CD4-positive, alpha-beta T cell treated with Interleukin-21 for 1 hour (primary cell): ENCODE results near the gene RHOG.
"Not testable (repeated sequence)": the region's sequence is repeated elsewhere in the genome, so short reads cannot be mapped to it uniquely, and the experiment has no call there.

Source experiments
- DNase-seq: peaks from one replicate; pipeline ENCODE4 v3.0.0-alpha.2; 2020

Gene RHOG

DNA sequence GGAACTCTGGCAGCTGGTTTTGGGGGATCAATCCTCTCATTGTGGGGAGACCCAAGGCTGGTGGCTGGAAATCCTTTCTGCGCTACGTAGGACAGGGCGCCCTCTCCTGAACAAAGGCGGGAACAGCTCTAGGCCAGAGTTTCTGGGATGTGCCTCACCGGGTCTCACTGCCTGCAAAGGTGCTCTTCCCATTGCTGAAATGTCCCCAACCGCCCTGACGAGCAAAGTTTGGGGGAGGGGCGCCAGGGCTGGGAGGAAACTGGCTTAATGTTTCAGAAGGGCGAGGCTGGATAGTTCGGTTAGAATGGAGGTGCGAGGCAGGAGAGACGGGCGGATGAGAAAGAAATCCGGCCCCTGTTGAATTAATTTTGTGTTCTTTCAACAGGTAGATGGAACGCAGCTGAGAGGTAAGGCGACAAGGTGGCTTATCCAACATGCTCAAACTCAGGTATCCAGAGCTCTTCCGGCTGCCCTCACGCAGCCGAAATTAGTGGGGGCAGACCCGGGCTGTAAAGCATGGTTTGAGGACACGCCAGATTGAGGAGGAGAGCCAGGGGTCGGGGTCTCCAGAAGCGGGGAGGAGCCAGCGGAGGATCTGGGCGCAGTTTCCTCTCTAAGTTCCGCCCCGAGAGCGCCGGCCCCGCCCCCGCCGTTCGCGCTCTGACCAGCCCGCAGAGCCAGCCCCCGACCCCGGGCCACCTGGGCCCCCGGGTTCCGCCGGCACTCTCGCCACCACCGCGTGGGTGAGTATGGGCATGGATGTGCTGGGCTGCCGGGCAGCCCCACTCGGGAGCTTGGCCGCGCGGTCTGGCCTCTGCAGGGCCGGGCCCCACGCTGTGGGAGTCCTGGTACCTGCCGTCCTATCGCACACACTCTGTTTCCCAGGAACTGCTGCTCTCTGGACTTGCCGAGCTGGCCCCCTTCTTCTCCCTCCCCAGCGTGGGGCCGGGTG is 32.6 kb downstream of the RHOG start, which contains the start of gene PGAP2:
Gene PGAP2, plus strand, starts transcription at position 652 of the 952 bp plus-strand sequence. CDS start 2,700 bp downstream, outside the sequence.
- DNase-seq = peak; percentile 65

DNA sequence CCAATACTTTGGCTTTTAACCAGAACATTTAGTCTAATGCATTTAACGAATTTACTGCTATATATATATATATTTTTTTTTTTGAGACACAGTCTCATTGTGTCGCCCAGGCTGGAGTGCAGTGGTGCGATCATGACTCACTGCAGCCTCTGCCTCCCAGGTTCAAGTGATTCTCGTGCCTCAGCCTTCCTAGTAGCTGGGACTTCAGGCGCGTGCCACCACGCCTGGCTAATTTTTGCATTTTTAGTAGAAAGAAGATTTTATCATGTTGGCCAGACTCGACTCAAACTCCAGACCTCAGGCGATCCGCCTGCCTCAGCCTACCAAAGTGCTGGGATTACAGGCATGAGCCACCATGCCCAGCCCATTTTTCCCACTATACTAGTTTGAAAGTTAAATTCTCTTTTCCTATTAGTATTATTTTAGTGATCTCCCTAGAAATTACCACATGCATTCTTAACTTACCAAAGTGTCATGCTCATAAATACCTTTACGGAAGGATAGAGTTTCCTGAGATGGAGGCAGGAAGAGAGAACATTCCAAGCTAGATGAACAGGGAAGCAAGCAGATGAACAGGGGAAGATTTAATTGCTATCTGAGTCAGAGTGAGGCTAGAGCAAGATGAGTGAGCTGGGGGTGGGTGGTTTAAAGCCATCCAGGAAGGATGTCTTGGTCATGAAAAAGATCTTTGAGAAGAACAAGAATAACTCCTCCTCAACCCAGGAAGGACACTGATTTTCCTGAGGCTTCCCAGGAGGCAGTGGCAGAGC is 36.8 kb downstream of the RHOG start:
- DNase-seq = no peak

DNA sequence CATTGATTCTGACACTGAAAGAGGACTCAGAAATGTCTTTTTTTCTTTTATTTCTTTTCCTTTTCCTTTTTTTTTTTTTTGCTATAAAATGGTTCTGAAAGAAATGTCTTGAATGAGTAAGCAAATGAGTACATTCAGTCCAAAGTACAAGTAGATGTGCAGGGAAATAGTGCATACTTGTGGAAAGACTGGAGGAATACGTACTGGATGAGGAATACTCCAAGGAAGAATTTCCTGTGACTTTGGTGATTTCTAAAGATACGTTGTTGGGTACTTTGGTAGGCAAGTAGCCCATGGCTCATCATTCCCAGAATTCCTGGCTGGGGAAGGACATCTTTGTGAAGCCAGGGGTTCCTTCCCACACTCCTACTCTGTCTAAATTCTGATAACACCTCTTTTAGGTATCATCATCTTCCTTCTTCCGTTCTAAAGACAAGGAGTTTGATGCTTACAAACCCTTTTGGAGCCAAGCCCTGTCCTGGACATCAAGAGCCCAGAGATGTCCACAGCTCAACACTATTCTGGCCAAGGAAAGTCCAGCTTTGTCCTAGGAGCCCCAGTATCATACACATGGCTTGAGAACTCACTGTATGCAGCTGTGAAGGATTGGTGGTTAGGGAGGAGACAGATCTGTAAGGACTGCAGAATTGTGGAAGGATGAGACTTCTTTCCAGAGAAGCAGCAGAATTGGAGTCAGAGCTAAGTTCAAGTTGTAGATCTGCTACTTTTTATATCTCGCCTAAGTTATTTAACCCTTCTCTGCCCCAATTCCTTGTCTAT is 38.6 kb downstream of the RHOG start:
- no peak for DNase-seq

DNA sequence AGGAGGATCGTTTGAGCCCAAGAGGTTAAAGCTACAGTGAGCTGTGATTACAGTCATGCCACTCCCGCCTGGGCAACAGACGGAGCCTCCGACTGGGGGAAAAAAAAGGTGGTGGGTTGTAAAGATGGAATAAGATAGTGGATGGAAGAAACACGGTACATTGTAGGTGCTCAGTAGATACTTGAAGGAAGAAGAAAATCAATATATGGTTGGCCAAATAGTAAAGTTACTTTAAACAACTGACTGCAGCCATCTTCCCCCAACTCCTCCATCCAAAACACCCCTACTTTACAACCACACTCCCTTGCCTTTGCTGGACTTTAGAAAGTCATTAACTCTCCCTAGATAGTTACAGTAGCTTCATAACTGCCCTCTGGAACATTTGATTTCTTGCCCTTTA is 40.9 kb downstream of the RHOG start:
- no peak for DNase-seq

DNA sequence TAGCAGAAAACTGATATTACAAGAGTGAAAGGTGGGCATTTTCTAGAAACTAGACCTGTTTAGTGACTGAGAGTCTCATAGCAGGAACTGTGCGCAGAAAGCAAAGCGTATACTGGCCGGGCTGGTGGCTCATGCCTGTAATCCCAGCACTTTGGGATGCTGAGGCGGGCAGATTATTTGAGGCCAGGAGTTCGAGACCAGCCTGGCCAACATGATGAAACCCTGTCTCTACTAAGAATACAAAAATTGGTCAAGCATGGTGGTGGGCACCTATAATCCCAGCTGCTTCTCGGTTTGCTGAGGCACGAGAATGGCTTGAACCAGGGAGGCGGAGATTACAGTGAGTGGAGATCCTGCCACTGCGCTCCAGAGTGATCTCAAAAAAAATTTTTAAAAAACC is 41.6 kb downstream of the RHOG start:
- no peak for DNase-seq

DNA sequence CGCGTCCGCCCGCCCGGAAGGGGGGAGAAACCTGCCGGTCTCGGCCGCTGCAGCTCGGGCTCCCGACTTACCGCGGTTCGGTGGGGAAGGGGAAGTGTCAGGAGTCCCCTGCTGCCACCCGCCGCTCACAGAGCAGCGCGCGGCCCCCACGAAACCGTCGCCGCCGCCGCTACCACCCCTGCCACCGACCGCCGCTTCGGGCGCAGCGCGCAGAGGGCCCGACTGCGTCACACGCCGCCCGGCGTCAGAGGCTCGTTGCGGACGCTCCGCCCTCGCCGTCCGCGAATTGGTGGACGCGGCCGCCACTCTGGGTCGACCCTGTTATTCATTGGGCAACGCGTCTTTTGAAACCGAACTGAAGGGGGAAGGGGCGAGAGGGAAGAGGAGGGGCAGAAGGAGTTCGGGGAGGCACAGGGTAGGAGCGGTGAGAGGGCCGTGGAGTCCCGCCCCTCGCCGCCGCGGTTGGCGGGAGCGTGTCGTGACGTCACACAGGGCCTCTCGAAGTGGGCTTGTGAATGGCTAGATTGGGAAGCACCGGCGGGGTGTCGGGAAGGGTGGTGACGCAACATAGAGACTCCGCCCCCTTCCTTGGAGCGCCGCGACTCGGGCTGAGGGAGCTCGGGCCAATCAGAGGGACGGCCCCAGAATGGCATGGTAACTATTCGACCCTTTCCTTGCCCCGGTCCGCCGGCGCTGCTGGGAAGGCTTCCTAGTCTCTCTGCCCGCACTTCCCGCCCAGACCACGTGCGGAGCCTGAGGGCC is 43.2 kb downstream of the RHOG start, which contains the start of gene NUP98:
Gene NUP98, minus strand, starts transcription at position 226 of the 762 bp plus-strand sequence. CDS start 15,437 bp downstream, outside the sequence.
- DNase-seq = peak; percentile 100

DNA sequence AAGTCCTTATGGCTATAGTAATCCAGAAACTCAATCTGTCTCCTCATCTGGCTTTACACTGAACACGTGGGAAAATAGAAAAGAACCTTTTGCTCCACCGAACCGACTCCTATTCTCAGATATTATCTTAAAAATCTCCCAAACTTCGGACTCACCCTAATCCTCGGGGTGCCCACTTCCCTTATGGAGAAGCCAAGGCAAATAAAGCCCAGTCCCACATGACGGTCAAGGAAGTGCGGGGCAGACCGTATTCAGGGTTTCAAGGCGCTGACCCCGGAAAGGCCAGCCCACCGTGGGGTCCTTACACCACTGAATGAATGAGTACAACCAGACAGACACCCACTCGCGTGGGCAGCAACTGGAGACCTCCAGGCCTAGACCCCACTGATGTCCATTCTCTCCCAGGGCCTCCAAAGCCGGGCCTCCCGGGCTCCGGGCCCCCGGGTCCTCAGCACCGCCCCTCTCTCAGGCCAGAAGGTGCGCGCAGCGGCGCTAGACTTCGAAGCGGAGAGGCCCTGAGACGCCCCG is 43.9 kb downstream of the RHOG start:
- DNase-seq = no peak

DNA sequence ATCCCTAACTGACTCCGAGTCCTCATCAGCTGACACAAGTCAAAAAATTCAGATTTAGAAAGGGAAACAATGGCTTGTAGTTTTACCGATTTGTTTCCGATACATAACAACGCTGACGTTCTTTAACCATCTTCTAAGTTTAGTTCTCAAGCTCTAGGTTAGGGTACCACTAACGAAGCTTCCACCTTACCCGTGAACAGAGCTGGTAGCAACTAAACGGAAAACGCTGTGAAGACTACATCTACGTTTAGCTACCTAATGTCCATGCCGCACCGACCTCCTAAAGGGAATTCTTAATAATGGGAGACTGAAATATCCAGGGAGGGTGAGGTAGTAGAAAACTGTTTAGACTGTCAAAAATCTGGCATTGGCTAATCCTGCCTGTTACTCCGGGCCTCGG is 44.4 kb downstream of the RHOG start:
- peak; percentile 27 for DNase-seq

DNA sequence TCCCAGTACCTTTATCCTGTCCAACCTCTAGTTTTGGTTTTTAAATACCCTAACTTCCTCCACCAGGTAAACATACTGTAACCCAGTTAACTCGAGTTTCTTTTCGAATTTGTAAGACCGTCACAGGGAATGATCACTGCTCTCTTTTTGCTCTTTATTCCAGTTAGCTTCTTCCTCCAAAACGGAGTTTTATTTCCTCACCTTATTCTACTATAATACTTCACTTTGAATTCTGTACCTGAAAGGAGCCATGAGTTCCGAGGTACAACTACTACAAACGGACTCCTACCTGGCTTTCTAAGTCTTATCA is 44.8 kb downstream of the RHOG start:
- no peak for DNase-seq

DNA sequence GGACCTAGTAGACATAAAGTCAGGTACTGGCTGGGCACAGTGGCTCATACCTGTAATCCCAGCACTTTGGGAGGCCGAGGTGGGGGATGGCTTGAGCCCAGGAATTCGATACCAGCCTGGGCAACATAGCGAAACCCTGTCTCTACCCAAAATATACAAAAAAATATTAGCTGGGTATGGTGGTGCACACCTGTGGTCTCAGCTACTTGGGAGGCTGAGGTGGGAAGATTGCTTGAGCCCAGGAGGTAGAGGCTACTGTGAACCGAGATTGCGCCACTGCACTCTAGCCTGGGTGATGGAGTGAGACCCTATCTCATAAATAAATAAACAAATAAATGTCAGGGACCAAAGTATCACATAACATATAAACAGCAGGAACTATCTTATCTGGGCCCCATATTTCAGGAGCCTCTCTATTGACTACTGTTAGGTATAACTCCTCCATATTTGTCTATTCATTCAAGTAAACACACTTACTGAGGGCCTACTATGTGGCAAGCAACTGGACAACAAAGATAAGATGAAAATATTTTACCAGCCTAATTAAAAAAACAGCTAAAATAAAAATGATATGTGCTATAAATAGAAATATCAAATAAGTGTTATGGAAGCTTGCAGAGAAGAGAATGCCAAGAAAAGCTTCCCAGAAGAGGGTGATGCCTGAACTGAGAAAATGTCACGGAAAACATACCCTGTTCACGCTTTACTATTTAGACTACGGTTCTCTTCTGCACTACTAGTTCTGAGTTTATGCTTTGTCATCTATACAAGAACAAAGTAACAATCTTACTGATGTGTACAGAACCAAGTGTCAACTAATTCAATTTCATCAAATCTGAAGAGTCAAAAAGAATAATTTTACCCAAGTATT is 45.4 kb downstream of the RHOG start:
- DNase-seq = no peak

DNA sequence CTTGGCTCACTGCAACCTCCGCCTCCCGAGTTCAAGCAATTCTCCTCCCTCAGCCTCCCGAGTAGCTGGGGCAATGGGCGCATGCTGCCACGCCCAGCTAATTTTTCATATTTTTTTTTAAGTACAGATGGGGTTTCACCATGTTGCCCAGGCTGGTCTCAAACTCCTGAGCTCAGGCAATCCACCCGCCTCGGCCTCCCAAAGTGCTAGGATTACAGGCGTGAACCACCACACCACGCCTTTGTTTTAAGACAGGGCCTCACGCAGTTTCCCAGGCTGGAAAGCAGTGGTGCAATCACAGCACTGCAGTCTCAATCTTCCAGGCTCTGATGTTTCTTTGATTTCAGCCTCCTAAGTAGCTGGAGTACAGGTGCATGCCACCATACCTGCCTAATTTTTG is 46.4 kb downstream of the RHOG start:
- DNase-seq = not testable (repeated sequence)

DNA sequence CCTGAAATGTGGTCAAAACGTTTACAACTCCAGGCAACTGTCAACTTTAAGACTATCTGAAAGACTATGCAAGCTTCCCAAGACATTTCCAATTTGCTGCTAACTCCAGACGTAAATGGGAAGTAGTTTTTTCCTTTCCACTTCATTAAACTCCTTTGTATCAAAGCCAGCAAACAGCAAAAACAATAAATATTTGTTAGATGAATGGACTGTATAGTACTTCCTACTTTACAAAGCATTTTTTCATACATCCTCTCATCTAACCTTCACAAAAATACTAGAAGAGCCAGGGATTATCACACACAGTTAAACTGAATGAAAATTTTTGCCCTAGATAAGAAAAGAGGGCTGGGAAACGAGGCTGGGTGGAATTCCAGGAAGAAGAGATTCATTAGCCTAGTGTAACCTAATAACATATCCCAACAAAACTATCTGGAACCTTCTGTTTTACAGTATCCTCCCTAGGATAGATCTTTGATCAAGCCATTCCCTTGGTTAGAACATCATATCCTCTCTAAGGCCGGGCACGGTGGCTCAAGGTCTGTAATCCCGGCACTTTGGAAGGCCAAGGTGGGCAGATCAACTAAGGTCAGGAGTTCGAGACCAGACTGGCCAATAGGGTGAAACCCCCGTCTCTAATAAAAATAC is 53.9 kb downstream of the RHOG start:
- no peak for DNase-seq

DNA sequence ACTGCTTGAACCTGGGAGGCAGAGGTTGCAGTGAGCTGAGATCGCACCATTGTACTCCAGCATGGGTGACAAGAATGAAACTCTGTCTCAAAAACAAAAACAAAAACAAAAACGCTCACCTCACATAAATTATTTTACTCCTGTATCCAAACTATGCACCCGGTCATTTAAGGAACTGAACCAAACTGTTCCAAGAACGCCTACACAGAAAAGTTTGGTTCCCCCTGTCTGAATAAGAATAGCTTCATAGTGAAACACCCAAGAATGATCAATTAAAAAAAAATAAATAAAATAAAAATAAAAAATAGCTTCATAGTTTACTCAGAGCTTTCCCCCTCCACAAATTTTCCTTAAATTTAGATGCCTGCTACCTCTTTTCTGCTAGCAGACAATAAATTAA is 57.1 kb downstream of the RHOG start:
- no peak for DNase-seq

DNA sequence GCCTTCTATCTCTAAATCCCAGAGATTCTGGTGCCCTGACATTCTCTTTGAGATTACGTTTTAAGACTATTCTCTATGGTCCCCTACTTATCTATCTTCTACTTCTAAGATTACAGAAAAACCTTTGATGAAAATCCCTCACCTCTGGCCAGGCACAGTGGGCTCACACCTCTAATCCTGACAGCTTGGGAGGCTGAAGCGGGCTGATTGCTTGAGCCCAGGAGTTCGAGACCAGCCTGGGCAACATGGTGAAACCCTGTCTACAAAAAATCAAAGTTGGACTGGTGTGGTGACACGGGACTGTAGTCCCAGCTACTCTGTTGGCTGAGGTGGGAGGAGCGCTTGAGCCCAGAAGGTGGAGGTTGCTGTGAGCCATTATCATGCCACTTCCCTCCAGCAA is 57.8 kb downstream of the RHOG start:
- no peak for DNase-seq

DNA sequence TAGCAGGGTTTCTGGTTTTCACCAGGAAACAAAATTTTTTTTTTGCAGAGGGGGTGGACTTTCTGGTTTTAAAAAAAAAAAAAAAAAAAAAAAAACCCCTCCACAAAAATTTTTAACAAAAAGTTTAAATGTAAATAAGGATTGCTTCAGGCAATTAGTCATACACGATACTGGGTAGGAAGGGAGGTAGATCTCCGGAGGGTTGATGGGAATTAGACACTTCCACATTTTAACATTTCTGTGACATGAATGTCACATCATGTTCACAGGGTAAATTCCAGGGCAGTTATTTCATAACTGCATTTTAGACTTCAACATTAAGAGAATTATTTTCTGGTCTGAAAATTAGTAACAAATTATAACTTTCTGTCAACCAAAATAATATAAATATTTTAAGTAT is 59.3 kb downstream of the RHOG start:
- DNase-seq = no peak
